Stomach (tissue), 9 donors: ENCODE data around the gene CENPL. TPM values are rescaled to one million over a fixed set of nuclear protein-coding genes. Genes with fewer than 3 reads are reported as not detected.

Source experiments
- DNase-seq, 2 donors: peaks; one replicate each; pipeline versions ENCODE4 v3.0.0 to v3.0.0-alpha.2; 2013 to 2019
- H3K27ac ChIP-seq, 5 donors: fragments of 200-600 bp in 4 of 5; sonication (generic) in 4 of 5; one replicate each; pipeline ENCODE4 v1.5.1; 2013 to 2019; ENCODE audit warnings: mild to moderate bottlenecking in 1 of 5, moderate library complexity in 1 of 5
- H3K27me3 ChIP-seq, 3 donors: fragments of 200-600 bp; sonication (generic); one replicate each; pipeline ENCODE4 v1.5.1; 2017 to 2019; ENCODE audit warnings: mixed run types in 1 of 3
- H3K36me3 ChIP-seq, 4 donors: fragments of 200-600 bp; sonication (generic); 1 replicate in 3 of 4; 2 replicates in 1 of 4; pipeline ENCODE4 v1.5.1; 2016 to 2019
- H3K4me1 ChIP-seq, 4 donors: fragments of 200-600 bp; sonication (generic); one replicate each; pipeline ENCODE4 v1.5.1; 2016 to 2019
- H3K4me3 ChIP-seq, 4 donors: fragments of 200-600 bp; sonication (generic) in 3 of 4; one replicate each; pipeline ENCODE4 v1.5.1; 2016 to 2019; ENCODE audit warnings: mild to moderate bottlenecking in 1 of 4
- H3K9me3 ChIP-seq, 4 donors: fragments of 200-600 bp; sonication (generic); one replicate each; pipeline ENCODE4 v1.5.1; 2016 to 2019
- CTCF ChIP-seq, 7 experiments: fragments of 450-650 bp in 4 of 7; fragments of 200-600 bp in 3 of 7; sonication (generic) in 3 of 7; IDR thresholded peaks; one replicate each; pipeline ENCODE4 v1.5.1; 2016 to 2019; ENCODE audit warnings: antibody characterized with exemption in 7 of 7, control low read depth in 2 of 7, mild to moderate bottlenecking in 1 of 7
- EP300 ChIP-seq: sonication (generic); formaldehyde crosslinking; IDR thresholded peaks from one replicate; pipeline ENCODE4 v1.6.1; 2017; ENCODE audit warnings: antibody characterized with exemption
- POLR2A ChIP-seq, 4 donors: fragments of 450-650 bp; IDR thresholded peaks; one replicate each; pipeline ENCODE4 v1.6.1; 2016; ENCODE audit warnings: antibody characterized with exemption in 4 of 4, control low read depth in 2 of 4, mild to moderate bottlenecking in 1 of 4, moderate library complexity in 1 of 4
- POLR2AphosphoS5 ChIP-seq, 3 donors: sonication (generic); formaldehyde crosslinking; IDR thresholded peaks; one replicate each; pipeline ENCODE4 v1.6.1; 2016; ENCODE audit warnings: antibody characterized with exemption in 3 of 3
- WGBS, 5 donors: extraction: QIAGEN DNeasy Blood & Tissue Kit in 3 of 5; methylation state at CpG; one replicate each; pipeline versions ENCODE4 v1.1.5 to v1.1.7; 2013 to 2018; 5-methylcytosine and 5-hydroxymethylcytosine counted together
- intact Hi-C: fragments of 100-400 bp; cut with DNase I; formaldehyde crosslinking; loops from one replicate; pipeline ENCODE4 v1.15.1; 2023; ENCODE audit warnings: low total_unique reads
- polyA plus RNA-seq, 3 donors: library from polyadenylated mRNA; stranded (reverse); fragments of 200-250 nt; gene quantifications; one replicate each; pipeline ENCODE4 v1.2.3, GENCODE V29; 2013
- total RNA-seq, 5 donors: library from RNA; depleted of rRNA; stranded (reverse); fragments of >200 nt; gene quantifications; one replicate each; pipeline versions ENCODE4 v1.1.0 to v1.2.3, GENCODE V29; 2014 to 2016
- donor health status: healthy with polysubstance abuse.
- donor health status: Bipolar disorder and iron deficiency.
- donor health status: healthy.

Gene CENPL
- total and polyA plus RNA-seq, 8 donors: 0.45 to 14.1 (median 3.3) TPM

GRCh38 chr1:173870252-173871075, 45.8 kb upstream of the CENPL start:
- H3K4me3 ChIP-seq: peak overlapping the region in 1 of 4 donors; percentile 2
- intact Hi-C loops: no loop called here
- WGBS, 5 donors: 70 to 74% (median 71%) methylated on average over 15 of the region's 15 CpGs

GRCh38 chr1:173869021-173869359, 44.3 kb upstream of the CENPL start:
- Histone ChIP-seq H3K4me1 (peaks cover 20 to 66% (median 47%) of the 10 kb centered on the region in 4 donors), H3K27me3 (no peaks in the 10 kb centered on the region), H3K9me3 (no peaks in the 10 kb centered on the region), H3K36me3 (peaks cover 21 to 42% (median 39%) of the 10 kb centered on the region in 4 donors), H3K4me3 (peak overlapping the region; percentile 61 to 77 (median 68)), H3K27ac (peak overlapping the region; percentile 93 to 98 (median 95))
- no peak for DNase-seq
- intact Hi-C loops: loop anchor here (10.0 kb wide), 1 partner anchor 56 kb away; no protein-coding TSS in a partner anchor
- TF ChIP-seq POLR2AphosphoS5 (IDR thresholded peaks at IDR 0.05) (peak in 1 of 3 donors; percentile 27), CTCF (IDR thresholded peaks at IDR 0.05) (no peak)
- 0 to 2% (median 1%) methylated on average over 5 of the region's 5 CpGs for WGBS, 5 donors

More at GRCh38 chr1:173870252-173871075, 45.8 kb upstream of the CENPL start:
- Histone ChIP-seq H3K27ac (peak overlapping the region; percentile 19 to 98 (median 95)), H3K27me3 (no peaks in the 10 kb centered on the region), H3K9me3 (no peaks in the 10 kb centered on the region), H3K36me3 (peaks cover 6 to 39% (median 34%) of the 10 kb centered on the region in 4 donors), H3K4me1 (peaks cover 13 to 54% (median 36%) of the 10 kb centered on the region in 4 donors)
- peak; percentile 40 to 54 for DNase-seq
- TF ChIP-seq POLR2AphosphoS5 (IDR thresholded peaks at IDR 0.05) (peak in 2 of 3 donors; percentile 40 to 43), EP300 (no peak), CTCF (IDR thresholded peaks at IDR 0.05) (no peak), POLR2A (IDR thresholded peaks at IDR 0.05) (no peak)

- intact Hi-C loops: loop anchor here (10.0 kb wide), 1 partner anchor 56 kb away; no protein-coding TSS in a partner anchor
These were observed 43.8 kb upstream of the CENPL start, which contains the start of gene ZBTB37 for GRCh38 chr1:173868266-173869020. ZBTB37 (plus strand) TSS chr1:173868380; CDS start chr1:173870226, 1,846 bp downstream.

More at GRCh38 chr1:173868266-173869020, 43.8 kb upstream of the CENPL start, which contains the start of gene ZBTB37:
- 0 to 1% (median 0%) methylated on average over 22 to 53 of the region's 53 CpGs for WGBS, 5 donors
- H3K4me3 ChIP-seq: peak within 1 kb of the TSS; percentile 61 to 77 (median 68)
- no peaks in the 10 kb centered on the region for H3K27me3 ChIP-seq
- peak in 1 of 3 donors; percentile 47 for TF ChIP-seq POLR2AphosphoS5 (IDR thresholded peaks at IDR 0.05)
- no peak for TF ChIP-seq EP300
- TF ChIP-seq POLR2A (IDR thresholded peaks at IDR 0.05): no peak
- no peak for TF ChIP-seq CTCF (IDR thresholded peaks at IDR 0.05)
- peak; percentile 96 to 97 for DNase-seq
- H3K27ac ChIP-seq: peak within 1 kb of the TSS; percentile 93 to 98 (median 95)
- no peaks in the 10 kb centered on the region for H3K9me3 ChIP-seq
- H3K4me1 ChIP-seq: peaks cover 20 to 72% (median 47%) of the 10 kb centered on the region in 4 donors
- H3K36me3 ChIP-seq: peaks cover 26 to 44% (median 40%) of the 10 kb centered on the region in 4 donors
